MG63 (cell line): ENCODE measurements around the gene PHF23. TPM values are rescaled to one million over a fixed set of nuclear protein-coding genes. Genes with fewer than 3 reads are reported as not detected.
A peak's percentile ranks its signal among the peaks of the same experiment; 100 is the strongest.
"Not testable (repeated sequence)": the region's sequence is repeated elsewhere in the genome, so short reads cannot be mapped to it uniquely, and the experiment has no call there.

ENCODE experiments used
- DNase-seq: peaks from one replicate; pipeline ENCODE4 v3.0.0-alpha.2; 2020
- H3K27me3 ChIP-seq: fragments of 250-450 bp; sonication (Bioruptor Pico); 2 replicates; pipeline ENCODE4 v1.5.1; 2020; ENCODE audit warnings: mild to moderate bottlenecking, moderate library complexity
- H3K36me3 ChIP-seq: fragments of 250-450 bp; sonication (Bioruptor Pico); 2 replicates; pipeline ENCODE4 v1.5.1; 2020; ENCODE audit warnings: mild to moderate bottlenecking, moderate library complexity
- H3K4me3 ChIP-seq: fragments of 250-450 bp; sonication (Bioruptor Pico); 2 replicates; pipeline ENCODE4 v1.5.1; 2020; ENCODE audit warnings: mild to moderate bottlenecking, moderate library complexity
- H3K9me3 ChIP-seq: fragments of 250-450 bp; sonication (Bioruptor Pico); 2 replicates; pipeline ENCODE4 v1.5.1; 2020; ENCODE audit warnings: mild to moderate bottlenecking, moderate library complexity
- total RNA-seq: library from RNA; depleted of rRNA; stranded (reverse); fragments of >200 nt; shearing (Covaris generic); gene quantifications from 2 replicates; pipeline ENCODE4 v1.2.3, GENCODE V29; 2014; ENCODE audit warnings: low replicate concordance

PHF23 gene
- total RNA-seq, 1 experiment from 2014 or later, result 62.7 TPM

- H3K9me3 ChIP-seq, result no peaks in the 10 kb centered on the region
- H3K27me3 ChIP-seq, result no peaks in the 10 kb centered on the region
- no peak overlapping the region for H3K4me3 ChIP-seq
- no peak for DNase-seq
- H3K36me3 ChIP-seq, result peaks cover 13% of the 10 kb centered on the region
These were observed 7.5 kb upstream of the PHF23 start for GRCh38 chr17:7246779-7247178.

DNA sequence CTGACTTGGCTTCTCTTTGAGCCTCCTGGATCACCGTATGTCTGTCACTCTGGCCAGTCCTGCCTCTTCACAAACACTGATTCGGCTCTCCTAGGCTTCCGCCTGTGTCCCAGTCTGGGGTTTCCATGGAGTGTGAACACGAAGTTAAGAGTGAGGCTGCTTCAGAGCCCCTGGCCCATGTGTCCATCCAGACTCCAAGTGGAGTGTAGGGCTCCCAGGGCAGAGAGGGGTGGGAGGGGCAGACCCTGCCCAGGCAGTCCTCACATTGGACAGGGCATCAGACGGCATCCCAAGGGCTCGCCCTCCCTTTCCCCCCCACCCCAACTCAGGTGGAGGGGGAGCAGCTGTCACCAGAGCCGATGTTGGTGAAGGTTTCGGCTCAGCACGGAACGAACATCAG is 4.6 kb upstream of the PHF23 start:
- DNase-seq, H3K4me3 ChIP-seq, H3K9me3 ChIP-seq, H3K27me3 ChIP-seq: not testable (repeated sequence)
- peaks cover 24% of the 10 kb centered on the region for H3K36me3 ChIP-seq

- no peaks in the 10 kb centered on the region for H3K27me3 ChIP-seq
- H3K36me3 ChIP-seq, result peaks cover 24% of the 10 kb centered on the region
- H3K9me3 ChIP-seq, result no peaks in the 10 kb centered on the region
- peak overlapping the region; percentile 91 for H3K4me3 ChIP-seq
- DNase-seq, result no peak
These were observed 4.1 kb upstream of the PHF23 start for GRCh38 chr17:7243453-7243729.

DNA sequence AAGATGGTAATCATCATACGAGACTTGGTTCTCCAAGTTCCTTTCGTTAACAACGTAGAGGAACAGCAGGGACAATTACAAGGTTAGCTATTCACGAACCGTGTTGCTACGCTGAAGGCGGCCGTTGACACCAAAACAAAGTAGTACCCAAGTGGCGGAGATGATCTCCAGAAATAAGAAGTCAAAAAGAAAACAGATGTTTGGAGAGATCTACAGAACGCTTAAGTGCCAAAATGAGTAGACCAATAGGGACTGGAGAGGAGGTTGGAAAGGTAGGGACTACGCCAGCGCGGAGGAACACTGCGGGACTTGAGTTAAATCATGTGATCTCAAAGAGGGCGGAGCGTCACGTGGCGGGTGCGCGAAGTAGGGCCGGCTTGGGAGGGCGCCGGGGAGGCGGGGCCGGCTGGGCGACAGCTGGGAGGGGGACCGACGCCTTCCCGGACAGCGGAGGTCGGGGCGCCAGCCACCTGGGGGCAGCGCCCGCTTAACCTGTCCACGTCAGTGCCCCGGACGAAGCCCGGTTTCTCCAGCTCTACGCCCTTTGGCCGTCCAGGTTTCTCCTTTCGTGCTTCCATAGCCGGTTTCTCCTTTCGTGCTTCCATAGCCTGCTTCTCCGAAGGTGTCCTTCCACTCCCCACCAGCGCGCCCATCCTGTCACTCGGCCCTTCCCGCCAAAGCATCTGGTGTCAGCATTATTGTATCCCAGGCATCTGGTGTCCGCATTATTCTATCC is 3.6 kb upstream of the PHF23 start:
- peak; percentile 87 for DNase-seq

GRCh38 chr17:7241783-7242716 is 2.8 kb upstream of the PHF23 start, which contains the start of gene GABARAP:
TSS of gene GABARAP (minus strand) at chr17:7242449. CDS start at chr17:7242330, 119 bp downstream.
- Histone ChIP-seq H3K9me3 (no peaks in the 10 kb centered on the region), H3K36me3 (peaks cover 29% of the 10 kb centered on the region), H3K27me3 (no peaks in the 10 kb centered on the region), H3K4me3 (peak within 1 kb of the TSS; percentile 91)
- DNase-seq, result peak; percentile 80

More for the DNA sequence above, 3.6 kb upstream of the PHF23 start:
- H3K36me3 ChIP-seq, result peaks cover 24% of the 10 kb centered on the region
- H3K27me3 ChIP-seq, result no peaks in the 10 kb centered on the region
- H3K4me3 ChIP-seq, result peak overlapping the region; percentile 91
- no peaks in the 10 kb centered on the region for H3K9me3 ChIP-seq

- no peak for DNase-seq
- Histone ChIP-seq H3K27me3 (no peaks in the 10 kb centered on the region), H3K9me3 (no peaks in the 10 kb centered on the region), H3K4me3 (peak overlapping the region; percentile 91), H3K36me3 (peaks cover 34% of the 10 kb centered on the region)
These were observed 2.0 kb upstream of the PHF23 start for GRCh38 chr17:7241090-7241733.

- Histone ChIP-seq H3K27me3 (no peaks in the 10 kb centered on the region), H3K4me3 (no peak overlapping the region; the same call in 1 of the 2 replicates), H3K9me3 (no peaks in the 10 kb centered on the region), H3K36me3 (peaks cover 32% of the 10 kb centered on the region)
- no peak for DNase-seq
These were observed 1.1 kb upstream of the PHF23 start for GRCh38 chr17:7240375-7240774.

GRCh38 chr17:7238420-7239090 is 702 bp downstream of the PHF23 start:
- Histone ChIP-seq H3K27me3 (no peaks in the 10 kb centered on the region), H3K9me3 (no peaks in the 10 kb centered on the region), H3K4me3 (peak overlapping the region; percentile 79), H3K36me3 (peaks cover 41% of the 10 kb centered on the region)
- DNase-seq, result peak; percentile 40

- no peaks in the 10 kb centered on the region for H3K27me3 ChIP-seq
- DNase-seq, result peak; percentile 51
- no peaks in the 10 kb centered on the region for H3K9me3 ChIP-seq
- peaks cover 41% of the 10 kb centered on the region for H3K36me3 ChIP-seq
- H3K4me3 ChIP-seq, result peak overlapping the region; percentile 79
These were observed 1.4 kb downstream of the PHF23 start for GRCh38 chr17:7237761-7238419.

- Histone ChIP-seq H3K4me3 (peak overlapping the region; percentile 79), H3K9me3 (no peaks in the 10 kb centered on the region), H3K36me3 (peaks cover 41% of the 10 kb centered on the region), H3K27me3 (no peaks in the 10 kb centered on the region)
- DNase-seq, result no peak
These were observed 1.9 kb downstream of the PHF23 start for GRCh38 chr17:7237266-7237760.

DNA sequence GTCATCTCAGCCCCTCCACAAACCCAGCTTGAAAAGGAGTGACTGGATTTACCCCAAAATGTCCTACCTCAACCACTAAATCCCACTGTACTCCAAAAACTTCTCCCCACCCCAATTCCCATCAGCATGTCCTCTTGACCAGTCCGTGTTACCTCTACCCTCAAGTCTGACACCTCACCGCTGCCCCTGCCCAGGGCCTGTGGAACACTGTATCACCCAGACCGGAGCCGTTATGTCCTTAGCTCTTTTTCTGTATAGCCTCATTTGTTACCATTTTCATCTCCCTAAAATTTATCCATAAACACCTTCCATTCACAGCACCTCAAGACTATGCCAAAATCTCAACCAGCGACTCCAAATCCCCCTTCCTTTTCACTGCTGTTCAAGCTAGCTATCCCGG is 2.4 kb downstream of the PHF23 start:
- H3K9me3 ChIP-seq, result no peaks in the 10 kb centered on the region
- H3K36me3 ChIP-seq, result peaks cover 41% of the 10 kb centered on the region
- no peak overlapping the region for H3K4me3 ChIP-seq
- H3K27me3 ChIP-seq, result no peaks in the 10 kb centered on the region
- no peak for DNase-seq

- no peaks in the 10 kb centered on the region for H3K9me3 ChIP-seq
- no peaks in the 10 kb centered on the region for H3K27me3 ChIP-seq
- DNase-seq, result no peak
- peaks cover 38% of the 10 kb centered on the region for H3K36me3 ChIP-seq
- no peak overlapping the region for H3K4me3 ChIP-seq
These were observed 3.3 kb downstream of the PHF23 start for GRCh38 chr17:7235693-7236665.

- Histone ChIP-seq H3K27me3 (no peaks in the 10 kb centered on the region), H3K9me3 (no peaks in the 10 kb centered on the region), H3K4me3 (peak within 1 kb of the TSS; percentile 76), H3K36me3 (peaks cover 26% of the 10 kb centered on the region)
- DNase-seq, result peak; percentile 88
These were observed 4.9 kb downstream of the PHF23 start, which contains the start of gene DVL2 for GRCh38 chr17:7234083-7234951. TSS of gene DVL2 (minus strand) at chr17:7234517. CDS start at chr17:7234262, 255 bp downstream.

GRCh38 chr17:7233701-7234082 is 5.6 kb downstream of the PHF23 start:
- peaks cover 26% of the 10 kb centered on the region for H3K36me3 ChIP-seq
- DNase-seq, result no peak

More at GRCh38 chr17:7233701-7234082, 5.6 kb downstream of the PHF23 start:
- peak overlapping the region; percentile 76 for H3K4me3 ChIP-seq
- no peaks in the 10 kb centered on the region for H3K27me3 ChIP-seq
- no peaks in the 10 kb centered on the region for H3K9me3 ChIP-seq
